Activated naive CD4-positive, alpha-beta T cell treated with anti-CD3 and anti-CD28 coated beads, Interleukin-2, amount 50 U/mL, for 24 hours (primary cell): ENCODE results near the gene ARPP19.
A peak's percentile ranks its signal among the peaks of the same experiment; 100 is the strongest.

Experiments
- H3K27ac Mint-ChIP-seq: one replicate; pipeline ENCODE4 v1.8.0; 2021; ENCODE audit warnings: mild to moderate bottlenecking, mixed read lengths
- H3K27me3 Mint-ChIP-seq: one replicate; pipeline ENCODE4 v1.8.0; 2021; ENCODE audit warnings: mixed read lengths
- H3K36me3 Mint-ChIP-seq: one replicate; pipeline ENCODE4 v1.8.0; 2021; ENCODE audit warnings: mixed read lengths
- H3K4me1 Mint-ChIP-seq: one replicate; pipeline ENCODE4 v1.8.0; 2021; ENCODE audit warnings: mixed read lengths
- H3K4me3 Mint-ChIP-seq: one replicate; pipeline ENCODE4 v1.8.0; 2021; ENCODE audit warnings: mild to moderate bottlenecking, mixed read lengths
- H3K9me3 Mint-ChIP-seq: one replicate; pipeline ENCODE4 v1.8.0; 2021; ENCODE audit warnings: mixed read lengths

Gene ARPP19

DNA sequence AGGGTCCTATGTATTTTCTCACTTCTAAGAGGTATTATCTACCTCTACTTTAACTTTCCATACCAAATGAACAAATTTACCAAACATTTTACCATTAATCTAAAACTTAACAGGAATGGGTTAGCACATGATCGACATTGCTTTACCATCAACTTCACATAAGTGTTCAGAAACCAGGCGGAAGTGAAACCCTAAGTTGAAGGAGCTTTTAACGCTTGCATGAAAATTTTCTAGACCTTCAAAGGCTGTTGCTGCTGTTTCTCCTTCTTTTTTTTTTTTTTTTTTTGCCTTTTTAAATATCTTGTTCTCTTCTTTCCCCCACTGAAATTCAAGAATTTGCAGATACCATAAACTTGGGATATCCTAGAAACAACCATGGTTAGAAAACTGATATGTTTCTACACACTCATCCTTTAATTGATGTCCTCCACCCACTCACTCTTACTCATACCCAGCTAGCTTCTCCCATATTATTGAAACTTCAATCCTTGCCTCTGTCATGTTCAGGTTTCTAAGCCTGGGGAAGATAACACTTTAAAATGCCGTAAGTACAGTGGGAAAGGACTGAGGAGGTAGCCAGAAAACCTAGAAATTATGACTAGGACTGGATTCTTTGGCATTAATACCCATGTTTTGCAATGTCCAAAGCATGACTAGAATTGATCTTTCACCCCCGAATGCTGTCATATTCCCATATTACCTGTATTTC, 64.9 kb downstream of the ARPP19 start:
- Mint-ChIP-seq H3K4me3 (peak overlapping the region; percentile 34), H3K27ac (peak overlapping the region; percentile 85), H3K36me3 (no peaks in the 10 kb centered on the region), H3K4me1 (peaks cover 41% of the 10 kb centered on the region), H3K27me3 (no peaks in the 10 kb centered on the region), H3K9me3 (no peaks in the 10 kb centered on the region)

DNA sequence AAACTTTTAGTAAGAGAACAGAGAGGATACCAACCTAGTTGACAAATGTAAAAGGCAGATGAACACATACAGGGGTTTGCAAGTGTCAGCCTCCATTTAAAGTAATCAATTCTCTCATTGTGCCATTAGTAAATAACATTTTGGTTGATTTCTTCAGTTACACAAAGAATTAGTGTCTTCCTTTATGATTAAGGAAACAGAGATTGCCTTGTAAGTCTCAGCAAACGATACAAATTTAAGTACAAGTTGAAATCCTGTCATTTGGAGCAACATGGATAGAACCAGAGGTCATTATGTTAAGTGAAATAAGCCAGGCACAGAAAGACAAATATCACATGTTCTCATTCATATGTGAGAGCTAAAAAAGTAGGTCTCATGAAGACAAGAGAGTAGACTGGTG, 66.2 kb downstream of the ARPP19 start:
- no peak overlapping the region for H3K4me3 Mint-ChIP-seq

DNA sequence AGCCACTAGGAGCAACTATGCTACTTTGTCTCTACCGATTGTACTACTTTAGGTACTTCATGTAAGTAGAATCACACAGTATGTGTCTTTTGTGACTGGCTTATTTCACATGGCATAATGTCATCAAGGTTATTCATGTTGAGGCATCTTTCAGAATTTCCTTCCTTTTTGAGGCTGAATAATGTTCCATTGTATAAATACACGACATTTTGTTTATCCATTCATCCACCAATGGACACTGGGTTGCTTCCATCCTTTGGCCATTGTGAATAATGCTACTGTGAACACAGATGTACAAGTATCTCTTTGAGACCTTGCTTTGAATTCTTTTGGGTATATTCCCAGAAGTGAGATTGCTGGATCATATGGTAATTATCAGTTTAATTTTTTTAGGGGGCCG, 69.3 kb downstream of the ARPP19 start:
- Mint-ChIP-seq H3K36me3 (no peaks in the 10 kb centered on the region), H3K27me3 (no peaks in the 10 kb centered on the region), H3K4me3 (no peak overlapping the region), H3K4me1 (peaks cover 42% of the 10 kb centered on the region), H3K9me3 (no peaks in the 10 kb centered on the region), H3K27ac (no peak overlapping the region)

More for the DNA sequence above, 66.2 kb downstream of the ARPP19 start:
- H3K27ac Mint-ChIP-seq = no peak overlapping the region
- no peaks in the 10 kb centered on the region for H3K36me3 Mint-ChIP-seq
- H3K9me3 Mint-ChIP-seq = no peaks in the 10 kb centered on the region
- no peaks in the 10 kb centered on the region for H3K27me3 Mint-ChIP-seq
- H3K4me1 Mint-ChIP-seq = peaks cover 37% of the 10 kb centered on the region

DNA sequence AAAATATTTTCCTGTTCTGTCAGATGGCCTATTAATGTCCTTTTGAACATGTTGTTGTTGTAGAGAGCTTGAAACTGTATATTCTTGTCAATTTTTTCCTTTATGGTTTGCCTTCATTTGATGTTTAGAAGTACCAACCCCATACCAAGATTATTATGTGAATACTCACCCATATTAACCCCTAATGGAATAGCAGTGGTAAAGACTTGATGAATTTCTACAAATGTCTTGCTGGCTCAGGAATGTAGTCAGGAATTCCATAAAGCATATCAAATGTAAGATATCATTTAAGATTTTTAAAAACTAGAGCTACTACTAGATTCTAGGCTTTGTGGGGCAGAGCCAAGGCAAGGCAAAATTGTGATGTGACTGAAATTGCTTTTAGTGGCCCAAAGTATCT, 70.1 kb downstream of the ARPP19 start:
- Mint-ChIP-seq H3K4me1 (peaks cover 37% of the 10 kb centered on the region), H3K4me3 (no peak overlapping the region), H3K27me3 (no peaks in the 10 kb centered on the region), H3K36me3 (no peaks in the 10 kb centered on the region), H3K9me3 (no peaks in the 10 kb centered on the region), H3K27ac (no peak overlapping the region)
